LNCAP (cell line): ENCODE results near the gene PLA2G12B.

Source experiments
- CTCF ChIP-seq: fragments of 450-650 bp; IDR thresholded peaks from 2 replicates; pipeline ENCODE4 v1.5.1; 2017; ENCODE audit warnings: mild to moderate bottlenecking

The PLA2G12B gene

GRCh38 chr10:72906446-72906845, 48.2 kb downstream of the PLA2G12B start:
- TF ChIP-seq CTCF = no peak

- TF ChIP-seq CTCF = no peak
These were observed 49.8 kb downstream of the PLA2G12B start for GRCh38 chr10:72904806-72905205.

GRCh38 chr10:72899545-72899944, 55.1 kb downstream of the PLA2G12B start:
- no peak for TF ChIP-seq CTCF

- no peak for TF ChIP-seq CTCF
These were observed 56.0 kb downstream of the PLA2G12B start for GRCh38 chr10:72898616-72899015.

DNA sequence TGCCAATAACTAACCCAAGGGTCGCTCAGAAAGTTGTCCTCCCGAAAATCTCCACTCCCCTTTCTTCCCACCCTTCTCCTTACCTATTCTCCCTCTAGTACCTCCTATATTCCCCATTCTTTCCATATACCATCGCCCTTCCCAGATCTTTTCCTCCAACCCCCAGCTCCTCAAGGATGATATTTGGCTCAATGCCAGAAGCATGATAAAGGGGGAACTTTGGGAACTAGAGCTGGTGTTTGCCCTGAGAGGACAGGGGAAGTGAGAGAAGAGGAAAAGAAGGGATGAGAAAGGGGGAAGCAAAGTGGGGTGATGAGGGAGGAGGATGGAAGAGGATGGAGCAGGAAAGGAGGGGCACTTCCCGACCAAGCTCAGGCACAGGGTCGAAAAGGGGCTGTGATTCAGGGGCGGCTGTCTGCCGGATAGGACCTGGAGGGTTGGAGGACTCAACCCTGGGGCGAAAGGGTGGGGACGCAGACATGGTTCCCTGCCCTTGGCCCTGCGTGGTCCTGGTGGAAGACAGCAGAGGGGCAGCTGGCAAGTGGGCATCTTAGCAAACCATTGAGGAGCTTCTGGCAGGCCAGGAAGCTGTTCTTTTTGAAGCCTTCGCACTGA, 59.3 kb downstream of the PLA2G12B start:
- TF ChIP-seq CTCF = no peak

GRCh38 chr10:72893136-72893798, 61.3 kb downstream of the PLA2G12B start, which contains the start of gene OIT3:
Gene OIT3 (plus strand): TSS chr10:72893739. CDS start chr10:72893799, 60 bp downstream.
- TF ChIP-seq CTCF = no peak

DNA sequence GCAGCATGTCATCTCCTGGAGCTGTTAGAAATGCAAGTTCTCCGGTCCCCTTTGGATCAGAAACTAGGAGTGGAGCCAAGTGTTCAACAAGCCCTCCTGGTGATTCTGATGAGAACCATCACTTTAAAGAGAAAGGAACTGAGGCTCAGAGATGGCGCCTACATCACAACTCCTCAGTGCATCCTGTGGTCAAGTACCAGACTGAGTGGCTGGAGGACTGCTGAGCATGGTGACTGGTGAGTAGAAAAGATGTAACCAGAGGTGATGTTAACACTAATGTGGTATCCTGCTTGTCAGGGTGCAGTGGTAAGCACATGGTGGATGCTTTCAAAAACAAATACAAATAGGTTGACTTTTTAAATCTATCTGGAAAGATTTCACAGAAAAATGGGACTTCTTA, 64.5 kb downstream of the PLA2G12B start:
- TF ChIP-seq CTCF = no peak
